B cell (primary cell): ENCODE results near the gene KYNU. TPM values are rescaled to one million over a fixed set of nuclear protein-coding genes. Genes with fewer than 3 reads are reported as not detected.
A peak's percentile ranks its signal among the peaks of the same experiment; 100 is the strongest.

Source experiments
- ATAC-seq: fragments of 200-7000 bp; cut with Tn5 transposase; one replicate; pipeline ENCODE4 v1.10.0; 2021; ENCODE audit warnings: low read depth, mild to moderate bottlenecking, moderate number of reproducible peaks, moderate library complexity
- CTCF ChIA-PET: fragments of 350-600 bp; sonication (Branson Sonifier 250); formaldehyde crosslinking; loops from one replicate; lab custom pipeline; 2021; ENCODE audit warnings: antibody characterized with exemption, inconsistent platforms; lab: Charles Lee
- POLR2A ChIA-PET: fragments of 350-600 bp; sonication (Branson Sonifier 250); formaldehyde crosslinking; loops from one replicate; lab custom pipeline; 2021; ENCODE audit warnings: antibody characterized with exemption; lab: Charles Lee
- DNase-seq: peaks from one replicate; pipeline ENCODE4 v3.0.0; 2013
- H2AFZ ChIP-seq: 2 replicates; pipeline ENCODE4 v1.6.1; 2012; ENCODE audit warnings: mild to moderate bottlenecking, low read depth, low read length; ENCODE audit not compliant: insufficient read depth, poor library complexity, severe bottlenecking
- H3K27ac ChIP-seq, 2 donors: 1 replicate in 1 of 2; 2 replicates in 1 of 2; pipeline ENCODE4 v1.5.1; 2012 to 2013; ENCODE audit warnings: low read length in 2 of 2, mild to moderate bottlenecking in 2 of 2, moderate library complexity in 1 of 2
- H3K27me3 ChIP-seq, 4 experiments: fragments of 200-600 bp in 1 of 4; sonication (generic) in 1 of 4; replicated peaks in 1 of 4; 1 replicate in 2 of 4; 2 replicates in 2 of 4; pipeline versions ENCODE4 v1.6.1 to v1.7.0; 2013 to 2016; ENCODE audit warnings: low read length in 3 of 4, mild to moderate bottlenecking in 2 of 4, mixed read lengths in 1 of 4, moderate library complexity in 1 of 4; ENCODE audit not compliant: insufficient read depth in 4 of 4, control insufficient read depth in 3 of 4; ENCODE audit errors: control extremely low read depth in 1 of 4
- H3K36me3 ChIP-seq, 2 experiments: replicated peaks in 1 of 2; 1 replicate in 1 of 2; 2 replicates in 1 of 2; pipeline versions ENCODE4 v1.6.1 to v1.7.1; 2013; ENCODE audit warnings: low read length in 1 of 2; ENCODE audit not compliant: insufficient read depth in 2 of 2, control insufficient read depth in 1 of 2; ENCODE audit errors: control extremely low read depth in 1 of 2, extremely low read depth in 1 of 2
- H3K4me1 ChIP-seq, 2 donors: fragments of 200-600 bp in 1 of 2; sonication (generic) in 1 of 2; 1 replicate in 1 of 2; 2 replicates in 1 of 2; pipeline versions ENCODE4 v1.5.1 to v1.6.1; 2013 to 2017; ENCODE audit warnings: low read length in 2 of 2; ENCODE audit not compliant: control insufficient read depth in 2 of 2, insufficient read depth in 2 of 2
- H3K4me2 ChIP-seq: replicated peaks from 2 replicates; pipeline ENCODE3; 2012; ENCODE audit warnings: mild to moderate bottlenecking, low read depth, low read length; ENCODE audit not compliant: poor library complexity, severe bottlenecking
- H3K4me3 ChIP-seq, 5 experiments: fragments of 200-600 bp in 1 of 5; sonication (generic) in 1 of 5; 1 replicate in 3 of 5; 2 replicates in 2 of 5; pipeline versions ENCODE4 v1.5.1 to v1.7.0; 2011 to 2016; ENCODE audit warnings: low read length in 4 of 5, mild to moderate bottlenecking in 4 of 5, low read depth in 2 of 5, control low read depth in 1 of 5, moderate library complexity in 1 of 5; ENCODE audit not compliant: insufficient read depth in 1 of 5; ENCODE audit errors: control extremely low read depth in 1 of 5, extremely low read depth in 1 of 5
- H3K79me2 ChIP-seq: fragments of 200-600 bp; sonication (generic); one replicate; pipeline ENCODE4 v1.6.0; 2016; ENCODE audit warnings: low read length; ENCODE audit not compliant: control insufficient read depth, insufficient read depth
- H3K9ac ChIP-seq: fragments of 200-600 bp; sonication (generic); 2 replicates; pipeline ENCODE4 v1.6.1; 2017; ENCODE audit warnings: mild to moderate bottlenecking, low read length, moderate library complexity
- H3K9me3 ChIP-seq, 3 donors: one replicate each; pipeline versions ENCODE4 v1.6.1 to v1.7.1; 2013; ENCODE audit warnings: low read length in 2 of 3; ENCODE audit not compliant: control insufficient read depth in 2 of 3, insufficient read depth in 1 of 3; ENCODE audit errors: control extremely low read depth in 1 of 3
- H4K20me1 ChIP-seq: 2 replicates; pipeline ENCODE4 v1.6.0; 2012; ENCODE audit warnings: mild to moderate bottlenecking, low read length; ENCODE audit not compliant: insufficient read depth, control insufficient read depth, poor library complexity, severe bottlenecking
- H3K27ac Mint-ChIP-seq: one replicate; pipeline ENCODE4 v1.8.0; 2021; ENCODE audit warnings: mixed read lengths
- H3K27me3 Mint-ChIP-seq: one replicate; pipeline ENCODE4 v1.8.0; 2021; ENCODE audit warnings: mixed read lengths
- H3K4me1 Mint-ChIP-seq: one replicate; pipeline ENCODE4 v1.8.0; 2021; ENCODE audit warnings: mixed read lengths
- H3K4me3 Mint-ChIP-seq: one replicate; pipeline ENCODE4 v1.8.0; 2021; ENCODE audit warnings: mixed read lengths
- H3K9me3 Mint-ChIP-seq: one replicate; pipeline ENCODE4 v1.8.0; 2022; ENCODE audit warnings: mixed read lengths; ENCODE audit not compliant: insufficient read depth
- CTCF ChIP-seq: fragments of 200-600 bp; IDR thresholded peaks from one replicate; pipeline ENCODE4 v1.8.0; 2022; ENCODE audit warnings: antibody characterized with exemption, mild to moderate bottlenecking
- EZH2 ChIP-seq: IDR thresholded peaks from 2 replicates; pipeline ENCODE4 v1.6.1; 2012; ENCODE audit warnings: borderline replicate concordance, low read depth, mild to moderate bottlenecking, moderate library complexity, low read length; ENCODE audit not compliant: insufficient read depth, poor library complexity, severe bottlenecking
- WGBS: methylation state at CpG from one replicate; pipeline ENCODE4 v1.1.5; 2013; ENCODE audit warnings: missing lambda C conversion rate; ENCODE audit not compliant: insufficient coverage; 5-methylcytosine and 5-hydroxymethylcytosine counted together
- intact Hi-C: fragments of 100-400 bp; cut with micrococcal nuclease; formaldehyde crosslinking; loops from one replicate; pipeline ENCODE4 v1.10.0; 2022
- polyA plus RNA-seq: library from polyadenylated mRNA; depleted of rRNA; stranded (reverse); fragments of >200 nt; gene quantifications from 2 replicates; pipeline ENCODE4 v1.2.3, GENCODE V29; 2012
- total RNA-seq, 2 donors: library from RNA; stranded (reverse); fragments of 120-200 nt in 1 of 2; gene quantifications; 1 replicate in 1 of 2; 2 replicates in 1 of 2; pipeline versions ENCODE4 v1.2.3 to v1.2.4, GENCODE V29; 2013 to 2022

KYNU gene
- total and polyA plus RNA-seq, 2 donors (not counting 1 experiment from before 2014, with no cell fraction given): 14.5 to 46.2 TPM

- Histone ChIP-seq H4K20me1 (no peaks in the 10 kb centered on the region), H3K4me1 (peaks cover 0 to 4% of the 10 kb centered on the region in 2 donors), H3K4me3 (no peak overlapping the region), H3K4me2 (no peak overlapping the region), H3K36me3 (no peaks in the 10 kb centered on the region), H3K9ac (no peak overlapping the region), H3K9me3 (peaks cover 0 to 10% (median 1%) of the 10 kb centered on the region in 3 donors), H3K27me3 (peaks cover 0 to 8% (median 0%) of the 10 kb centered on the region in 4 experiments), H3K79me2 (no peaks in the 10 kb centered on the region), H3K27ac (no peak overlapping the region), H2AFZ (no peak overlapping the region)
- Mint-ChIP-seq H3K9me3 (peaks cover 3% of the 10 kb centered on the region), H3K4me1 (peaks cover 7% of the 10 kb centered on the region), H3K4me3 (no peak overlapping the region), H3K27ac (no peak overlapping the region), H3K27me3 (peaks cover 10% of the 10 kb centered on the region)
- DNase-seq: no peak
- intact Hi-C loops: no loop called here
- ChIA-PET CTCF (interaction anchor here (1.2 kb wide), 1 partner anchor 221 kb away, joined by 3 read pairs; no protein-coding TSS in a partner anchor), POLR2A (no interaction called here)
- no peak for ATAC-seq
- no CpG with 5 or more reads among the region's 1 CpG for WGBS
- TF ChIP-seq CTCF (no peak), EZH2 (no peak)
Measured at GRCh38 chr2:143063612-143064200, 186.2 kb downstream of the KYNU start.

GRCh38 chr2:143068094-143068493, 190.6 kb downstream of the KYNU start:
- H3K79me2 ChIP-seq: no peaks in the 10 kb centered on the region
- no peak overlapping the region for H3K27ac ChIP-seq
- peaks cover 21% of the 10 kb centered on the region for H3K4me1 Mint-ChIP-seq
- H3K9me3 ChIP-seq: peaks cover 0 to 10% (median 1%) of the 10 kb centered on the region in 3 donors
- peaks cover 3% of the 10 kb centered on the region for H3K27me3 Mint-ChIP-seq
- peaks cover 3% of the 10 kb centered on the region for H3K9me3 Mint-ChIP-seq
- ChIA-PET POLR2A (no interaction called here), CTCF (interaction anchor here (1.2 kb wide), 2 partner anchors 10 to 34 kb away, joined by 4 read pairs; no protein-coding TSS in a partner anchor)
- peak overlapping the region; percentile 80 for H3K27ac Mint-ChIP-seq
- no peaks in the 10 kb centered on the region for H4K20me1 ChIP-seq
- intact Hi-C loops: no loop called here
- no peak for TF ChIP-seq CTCF
- TF ChIP-seq EZH2: no peak
- H3K36me3 ChIP-seq: no peaks in the 10 kb centered on the region
- DNase-seq (no peak), ATAC-seq (no peak)
- no CpG with 5 or more reads among the region's 3 CpGs for WGBS
- H2AFZ ChIP-seq: no peak overlapping the region
- no peak overlapping the region for H3K9ac ChIP-seq
- peaks cover 0 to 2% (median 0%) of the 10 kb centered on the region in 4 experiments for H3K27me3 ChIP-seq
- H3K4me3 Mint-ChIP-seq: peak overlapping the region; percentile 44
- peaks cover 3 to 4% of the 10 kb centered on the region in 2 donors for H3K4me1 ChIP-seq
- H3K4me3 ChIP-seq: no peak overlapping the region
- peak overlapping the region; percentile 24 for H3K4me2 ChIP-seq
